HepG2 (cell line): ENCODE measurements around the gene TNS4. TPM values are rescaled to one million over a fixed set of nuclear protein-coding genes. Genes with fewer than 3 reads are reported as not detected.
A peak's percentile ranks its signal among the peaks of the same experiment; 100 is the strongest.

Experiments
- ATAC-seq: fragments of 200-7000 bp; cut with Tn5 transposase; 3 replicates; pipeline ENCODE4 v1.9.1; 2020; ENCODE audit warnings: mild to moderate bottlenecking, moderate library complexity
- BruUV-seq: library from RNA; stranded (reverse); fragments of 400-500 nt; replicated peaks from 2 replicates; lab custom pipeline; 2021; lab: Mats Ljungman, UMichigan
- CTCF ChIA-PET: fragments of 300-600 bp; formaldehyde crosslinking; extraction: SDS; loops from one replicate; lab custom pipeline; 2021; ENCODE audit warnings: low total read pairs, inconsistent platforms, low intra/inter-chr PET ratio; lab: Yijun Ruan, JAX
- POLR2A ChIA-PET: fragments of 350-600 bp; sonication (Branson Sonifier 250); formaldehyde crosslinking; loops from one replicate; lab custom pipeline; 2020; ENCODE audit warnings: antibody characterized with exemption, inconsistent platforms; lab: Yijun Ruan, JAX
- DNase-seq: peaks from one replicate; pipeline ENCODE4 v3.0.0-alpha.2; 2015; ENCODE audit warnings: low spot score
- FAIRE-seq: peaks from 3 replicates; lab custom pipeline; 2011; peaks lifted over from hg19 to GRCh38; lab: Jason Lieb, UNC
- H2AFZ ChIP-seq: one replicate; pipeline ENCODE4 v1.6.1; 2011; ENCODE audit warnings: low read length, inconsistent platforms
- H3K27ac ChIP-seq: fragments of 300-600 bp; 3 replicates; pipeline ENCODE4 v1.8.0; 2011; ENCODE audit warnings: mixed run types, mild to moderate bottlenecking, mixed read lengths, low read length, inconsistent platforms; ENCODE audit not compliant: insufficient read depth; ENCODE audit errors: extremely low read length
- H3K27me3 ChIP-seq, 2 experiments: fragments of 200-600 bp in 1 of 2; 2 replicates in 1 of 2; 3 replicates in 1 of 2; pipeline versions ENCODE4 v1.6.0 to v1.8.0; 2011; ENCODE audit warnings: low read length in 2 of 2, mild to moderate bottlenecking in 2 of 2, moderate library complexity in 2 of 2, inconsistent platforms in 1 of 2; ENCODE audit not compliant: insufficient read depth in 2 of 2, control insufficient read depth in 1 of 2
- H3K36me3 ChIP-seq, 2 experiments: fragments of 200-600 bp in 1 of 2; replicated peaks in 1 of 2; 2 replicates in 1 of 2; 3 replicates in 1 of 2; pipeline versions ENCODE4 v1.5.1 to v1.8.0; 2011; ENCODE audit warnings: low read length in 2 of 2, inconsistent platforms in 1 of 2; ENCODE audit not compliant: insufficient read depth in 2 of 2, control insufficient read depth in 1 of 2
- H3K4me1 ChIP-seq: 2 replicates; pipeline ENCODE4 v1.5.1; 2012; ENCODE audit warnings: low read length, inconsistent platforms; ENCODE audit not compliant: insufficient read depth
- H3K4me2 ChIP-seq: 2 replicates; pipeline ENCODE4 v1.6.0; 2011; ENCODE audit warnings: low read depth, low read length, inconsistent platforms
- H3K4me3 ChIP-seq, 3 experiments: fragments of 200-600 bp in 1 of 3; sonication (generic), shearing (Covaris generic) in 1 of 3; replicated peaks in 1 of 3; 2 replicates each; pipeline ENCODE4 v1.5.1; 2011 to 2016; ENCODE audit warnings: low read length in 3 of 3, inconsistent platforms in 2 of 3, low read depth in 2 of 3, mild to moderate bottlenecking in 2 of 3, control low read depth in 1 of 3, mixed read lengths in 1 of 3; ENCODE audit not compliant: insufficient read depth in 1 of 3
- H3K79me2 ChIP-seq: one replicate; pipeline ENCODE4 v1.6.1; 2011; ENCODE audit warnings: low read length, inconsistent platforms; ENCODE audit not compliant: insufficient read depth
- H3K9ac ChIP-seq: 2 replicates; pipeline ENCODE4 v1.6.0; 2011; ENCODE audit warnings: mild to moderate bottlenecking, low read depth, low read length, inconsistent platforms; ENCODE audit not compliant: insufficient read depth
- H3K9me3 ChIP-seq: 2 replicates; pipeline ENCODE4 v1.5.1; 2012; ENCODE audit warnings: mild to moderate bottlenecking, low read length
- H4K20me1 ChIP-seq: 2 replicates; pipeline ENCODE4 v1.6.0; 2011; ENCODE audit warnings: inconsistent platforms, mild to moderate bottlenecking, low read length, moderate library complexity; ENCODE audit not compliant: insufficient read depth
- HOXD1 ChIP-seq: sonication (generic); formaldehyde crosslinking; IDR thresholded peaks from 2 replicates; pipeline ENCODE4 v1.5.0; 2020; ENCODE audit warnings: missing genetic modification reagents
- ZNF441 ChIP-seq: sonication (generic); formaldehyde crosslinking; IDR thresholded peaks from 2 replicates; pipeline ENCODE4 v1.7.0; 2021; ENCODE audit warnings: missing genetic modification reagents, borderline replicate concordance
- ZNF569 ChIP-seq: sonication (generic); formaldehyde crosslinking; IDR thresholded peaks from 2 replicates; pipeline ENCODE4 v1.5.0; 2020; ENCODE audit warnings: mild to moderate bottlenecking, missing genetic modification reagents, moderate library complexity, borderline replicate concordance
- ZNF766 ChIP-seq: sonication (generic); formaldehyde crosslinking; IDR thresholded peaks from 2 replicates; pipeline ENCODE4 v1.5.0; 2020; ENCODE audit warnings: missing genetic modification reagents, borderline replicate concordance
- WGBS: methylation state at CpG from one replicate; pipeline ENCODE4 v1.1.6; 2017; ENCODE audit warnings: low lambda C conversion rate; 5-methylcytosine and 5-hydroxymethylcytosine counted together
- in situ Hi-C: cut with HindIII; loops from 2 replicates; pipeline ENCODE4 v1.10.0; 2017; ENCODE audit warnings: low pct_unique_long_range_greater_than_20kb; ENCODE audit not compliant: extremely low pct_ligation_motif_present
- intact Hi-C: fragments of 100-400 bp; cut with micrococcal nuclease; formaldehyde crosslinking; loops from one replicate; pipeline ENCODE4 v1.10.0; 2022; ENCODE audit not compliant: unreplicated experiment
- polyA plus RNA-seq, 8 experiments: library from polyadenylated mRNA; depleted of rRNA in 3 of 8; stranded (reverse) in 7 of 8; unstranded in 1 of 8; fragments of >200 nt; fragmentation: Illumina TruSeq in 4 of 8; extraction: Trizol in 4 of 8; gene quantifications; 2 replicates each; pipeline versions ENCODE4 v1.2.1 to v1.2.3, GENCODE V29; 2011 to 2016; ENCODE audit warnings: low read depth in 4 of 8, missing spikeins in 1 of 8, mixed read lengths in 1 of 8; ENCODE audit not compliant: insufficient read depth in 1 of 8
- total RNA-seq, 5 experiments: library from RNA; depleted of rRNA; stranded (reverse); fragments of >200 nt; fragmentation: Illumina TruSeq; extraction: Trizol; gene quantifications; 2 replicates each; pipeline ENCODE4 v1.2.3, GENCODE V29; 2016; ENCODE audit warnings: low read depth in 1 of 5
- TF ChIP-seq, protein P1 (sequence below): fragments of 450-650 bp; IDR thresholded peaks from 2 replicates; pipeline ENCODE4 v1.6.1; 2016

Gene TNS4
- total and polyA plus RNA-seq, 2 of the 13 experiments (the other 11 are each of a cell fraction or from before 2014, with no cell fraction given) = 0.58 to 2.1 TPM

DNA sequence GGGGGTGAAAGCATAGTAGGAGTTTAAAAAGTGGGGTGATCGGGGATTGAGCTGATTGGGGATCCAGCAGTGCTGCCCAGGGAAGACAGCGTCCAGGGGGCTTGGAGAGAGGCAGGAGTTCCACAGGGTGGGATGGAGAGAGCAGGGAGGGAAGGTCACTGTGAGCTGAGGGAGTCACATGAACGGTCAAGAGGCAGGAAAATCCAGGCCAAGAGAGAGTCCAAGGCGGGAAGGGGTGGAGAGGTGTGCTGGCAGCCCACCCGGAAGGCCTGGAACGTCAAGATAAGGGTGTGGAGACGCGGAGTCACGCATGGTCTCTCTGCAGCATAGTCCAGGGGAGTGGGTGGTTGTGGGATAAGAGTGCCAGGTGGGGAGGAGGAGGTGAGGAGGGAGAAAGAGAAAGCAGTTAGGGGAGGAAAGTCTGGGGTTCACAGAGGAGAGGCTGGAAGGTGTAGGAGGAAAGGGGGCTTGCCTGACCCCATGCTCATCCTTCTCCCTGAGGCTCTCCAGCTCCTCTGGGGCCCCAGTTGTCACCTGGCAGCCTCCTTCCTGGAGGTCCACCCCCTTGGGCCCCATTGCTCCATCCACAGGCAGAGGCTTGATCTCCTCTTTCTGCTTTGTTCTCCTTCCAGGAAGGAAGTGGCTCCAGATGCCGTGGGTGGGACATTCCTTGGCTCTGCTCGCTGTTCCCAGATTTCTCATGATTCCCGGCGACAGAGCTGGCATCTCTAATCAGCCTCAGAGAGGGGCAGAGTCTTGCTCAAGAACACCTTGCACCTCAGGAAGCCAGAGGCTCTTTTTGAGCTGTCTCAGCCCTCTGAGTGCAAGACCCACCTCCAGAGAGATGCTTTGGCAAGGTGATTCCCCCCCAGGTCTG, 35.1 kb upstream of the TNS4 start:
- Histone ChIP-seq H3K9me3 (no peaks in the 10 kb centered on the region), H3K4me1 (peaks cover 78% of the 10 kb centered on the region), H3K27me3 (no peaks in the 10 kb centered on the region)
- TF ChIP-seq HOXD1 (CRISPR knock-in tag) (no peak), ZNF441 (CRISPR knock-in tag) (peak; percentile 66; the same call in 1 of the 2 replicates)
- TF ChIP-seq, all 625 proteins: peak for 1
- Histone ChIP-seq H4K20me1 (no peaks in the 10 kb centered on the region), H3K4me2 (peak overlapping the region; percentile 13; the same call in 1 of the 2 replicates), H3K36me3 (no peaks in the 10 kb centered on the region), H3K79me2 (no peaks in the 10 kb centered on the region), H3K27ac (no peak overlapping the region), H3K9ac (no peak overlapping the region), H3K4me3 (no peak overlapping the region), H2AFZ (no peak overlapping the region)
- ChIA-PET CTCF (no interaction called here), POLR2A (interaction anchor here (9.4 to 11.0 kb wide), 2 partner anchors 12 to 16 kb away, joined by 106 to 116 read pairs; no protein-coding TSS in a partner anchor)
- WGBS = 47% methylated on average over 13 of the region's 13 CpGs
- intact Hi-C loops (no loop called here), in situ Hi-C loops (no loop called here)
- DNase-seq (no peak), FAIRE-seq (no peak), ATAC-seq (no peak)
- no TSS peak for BruUV-seq

DNA sequence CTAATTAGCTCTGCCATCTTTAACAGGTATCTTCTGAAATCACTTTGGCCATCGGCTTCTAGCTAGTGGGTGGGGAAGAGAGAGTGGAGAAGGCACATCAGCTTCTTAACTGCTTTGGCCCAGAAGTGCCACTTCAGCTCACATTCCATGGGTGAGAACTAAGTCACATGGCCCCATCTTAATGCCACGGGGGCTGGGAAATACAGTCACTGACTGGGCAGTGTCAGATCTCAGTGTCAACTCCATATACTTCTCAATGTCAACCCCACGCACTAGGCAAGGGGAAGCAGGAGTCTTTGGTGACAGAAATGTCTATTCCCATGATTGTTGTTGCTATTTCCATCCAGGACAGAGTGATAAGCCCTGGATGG, 34.5 kb upstream of the TNS4 start:
- Histone ChIP-seq H3K27ac (no peak overlapping the region), H3K4me2 (no peak overlapping the region), H4K20me1 (no peaks in the 10 kb centered on the region), H3K9me3 (no peaks in the 10 kb centered on the region), H3K79me2 (no peaks in the 10 kb centered on the region), H3K9ac (no peak overlapping the region), H2AFZ (no peak overlapping the region), H3K4me1 (peaks cover 72% of the 10 kb centered on the region), H3K27me3 (no peaks in the 10 kb centered on the region), H3K4me3 (no peak overlapping the region), H3K36me3 (no peaks in the 10 kb centered on the region)
- ATAC-seq (no peak), FAIRE-seq (no peak), DNase-seq (no peak)
- WGBS = 83% methylated on average over 3 of the region's 3 CpGs
- TF ChIP-seq ZNF569 (no peak), ZNF766 (CRISPR knock-in tag) (no peak)
- TF ChIP-seq, protein P1, sequence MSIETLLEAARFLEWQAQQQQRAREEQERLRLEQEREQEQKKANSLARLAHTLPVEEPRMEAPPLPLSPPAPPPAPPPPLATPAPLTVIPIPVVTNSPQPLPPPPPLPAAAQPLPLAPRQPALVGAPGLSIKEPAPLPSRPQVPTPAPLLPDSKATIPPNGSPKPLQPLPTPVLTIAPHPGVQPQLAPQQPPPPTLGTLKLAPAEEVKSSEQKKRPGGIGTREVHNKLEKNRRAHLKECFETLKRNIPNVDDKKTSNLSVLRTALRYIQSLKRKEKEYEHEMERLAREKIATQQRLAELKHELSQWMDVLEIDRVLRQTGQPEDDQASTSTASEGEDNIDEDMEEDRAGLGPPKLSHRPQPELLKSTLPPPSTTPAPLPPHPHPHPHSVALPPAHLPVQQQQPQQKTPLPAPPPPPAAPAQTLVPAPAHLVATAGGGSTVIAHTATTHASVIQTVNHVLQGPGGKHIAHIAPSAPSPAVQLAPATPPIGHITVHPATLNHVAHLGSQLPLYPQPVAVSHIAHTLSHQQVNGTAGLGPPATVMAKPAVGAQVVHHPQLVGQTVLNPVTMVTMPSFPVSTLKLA = peak; percentile 43; the same call in 1 of the 2 replicates
- BruUV-seq = no TSS peak
- intact Hi-C loops = no loop called here
- ChIA-PET CTCF (no interaction called here), POLR2A (interaction anchor here (9.4 to 11.0 kb wide), 2 partner anchors 12 to 17 kb away, joined by 106 to 116 read pairs; no protein-coding TSS in a partner anchor)
- in situ Hi-C loops = no loop called here
